ENCODE results near the gene CABP7.
"Not testable (repeated sequence)": the region's sequence is repeated elsewhere in the genome, so short reads cannot be mapped to it uniquely, and the experiment has no call there.

The CABP7 gene

DNA sequence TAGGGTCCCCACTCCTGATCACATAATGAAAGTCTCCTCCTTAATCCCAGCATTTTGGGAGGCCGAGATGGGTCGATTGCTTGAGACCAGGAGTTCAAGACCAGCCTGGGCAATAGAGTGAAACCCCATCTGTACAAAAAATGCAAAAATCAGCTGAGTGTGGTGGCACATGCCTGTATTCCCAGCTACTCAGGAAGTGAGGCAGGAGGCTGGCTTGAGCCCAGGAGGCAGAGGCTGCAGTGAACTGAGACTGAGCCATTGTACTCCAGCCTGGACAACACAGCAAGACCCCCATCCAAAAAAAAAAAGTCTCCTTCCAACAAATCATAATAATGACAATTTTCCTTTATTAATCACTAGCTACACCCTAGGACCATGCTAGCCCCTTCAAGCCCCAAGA is 31.9 kb downstream of the CABP7 start:
- no peak for DNase-seq

DNA sequence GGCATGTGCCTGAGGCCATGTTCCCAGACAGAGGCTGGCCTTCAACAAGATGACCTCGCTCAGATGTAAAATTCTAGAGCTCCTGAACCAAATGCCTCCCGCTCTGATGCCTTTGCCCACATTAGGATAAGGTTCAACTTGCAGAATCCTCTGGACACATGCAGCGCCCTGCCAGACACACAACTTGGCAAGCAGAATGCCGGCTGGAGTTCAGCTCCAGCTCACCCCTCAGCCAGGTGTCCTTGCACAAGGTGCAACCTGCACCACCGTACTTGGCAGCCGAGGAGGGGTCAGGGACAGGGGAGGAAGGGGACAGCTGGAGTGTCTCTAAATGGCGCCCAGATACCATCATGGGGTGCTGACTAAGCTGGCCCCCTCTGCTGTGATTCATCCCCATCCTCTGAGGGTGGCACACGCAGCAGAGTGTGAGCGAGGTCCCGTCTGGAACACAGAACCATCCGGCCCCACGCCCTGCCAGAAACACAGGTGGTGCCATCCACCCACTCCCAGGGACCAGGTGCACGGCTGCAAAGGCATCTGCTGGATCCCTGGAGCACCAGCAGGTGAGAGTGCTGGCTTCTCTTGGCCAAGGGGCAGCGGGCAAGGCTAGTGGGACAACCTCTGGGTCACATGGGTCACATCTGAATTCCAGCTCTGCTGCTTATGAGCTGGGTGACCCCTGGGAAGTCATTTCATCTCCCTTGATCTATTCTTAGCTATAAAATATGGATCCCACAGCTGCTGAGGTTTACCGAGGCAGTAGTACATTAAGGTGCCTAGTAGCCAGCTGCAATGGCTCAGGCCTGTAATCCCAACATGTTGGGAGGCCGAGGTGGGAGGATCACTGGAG is 34.2 kb downstream of the CABP7 start:
- no peak for DNase-seq

DNA sequence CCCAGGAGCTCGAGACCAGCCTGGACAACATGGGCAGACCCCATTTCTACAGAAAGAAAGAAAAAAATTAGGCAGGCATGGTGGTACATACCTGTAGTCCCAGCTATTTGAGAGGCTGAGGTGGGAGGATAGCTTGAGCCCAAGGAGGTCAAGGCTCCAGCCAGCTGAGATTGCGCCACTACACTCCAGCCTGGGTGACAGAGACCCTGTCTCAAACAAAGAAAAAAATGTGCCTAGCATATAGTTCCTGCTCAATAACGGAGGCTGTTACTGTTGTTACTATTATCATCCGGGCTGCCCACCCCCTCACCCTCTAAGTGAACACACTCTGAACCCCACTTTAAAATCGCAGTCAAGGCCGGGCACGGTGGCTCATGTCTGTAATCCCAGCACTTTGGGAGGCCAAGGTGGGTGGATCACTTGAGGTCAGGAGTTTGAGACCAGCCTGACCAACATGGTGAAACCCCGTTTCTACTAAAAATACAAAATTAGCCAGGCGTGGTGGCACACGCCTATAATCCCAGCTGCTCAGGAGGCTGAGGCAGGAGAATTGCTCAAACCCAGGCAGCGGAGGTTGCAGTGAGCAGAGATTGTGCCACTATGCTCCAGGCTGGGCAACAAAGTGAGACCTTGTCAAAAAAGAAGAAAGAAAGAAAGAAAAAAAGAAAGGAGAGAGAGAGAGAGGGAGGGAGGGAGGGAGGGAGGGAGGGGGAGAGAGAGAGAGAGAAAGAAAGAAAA is 35.0 kb downstream of the CABP7 start:
- DNase-seq = not testable (repeated sequence)

DNA sequence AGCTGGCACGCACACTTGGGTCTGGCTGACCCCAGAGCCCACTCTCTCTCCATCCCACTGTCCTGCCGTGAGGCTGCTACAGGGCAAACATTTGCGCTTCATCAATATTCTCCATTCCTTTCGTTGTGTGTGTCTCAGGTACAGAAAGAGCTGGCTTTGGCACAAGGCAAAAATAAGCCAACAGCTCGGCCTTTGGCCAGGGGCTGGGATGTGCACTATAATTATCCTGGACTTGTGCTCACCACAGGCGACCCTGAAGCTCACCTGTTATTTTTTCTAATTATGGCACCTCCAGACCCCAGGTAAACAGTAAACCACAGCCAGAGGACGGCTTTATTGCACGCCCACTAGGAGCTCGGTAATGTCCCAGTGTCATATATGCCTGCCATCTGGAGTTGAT is 36.1 kb downstream of the CABP7 start:
- no peak for DNase-seq

DNA sequence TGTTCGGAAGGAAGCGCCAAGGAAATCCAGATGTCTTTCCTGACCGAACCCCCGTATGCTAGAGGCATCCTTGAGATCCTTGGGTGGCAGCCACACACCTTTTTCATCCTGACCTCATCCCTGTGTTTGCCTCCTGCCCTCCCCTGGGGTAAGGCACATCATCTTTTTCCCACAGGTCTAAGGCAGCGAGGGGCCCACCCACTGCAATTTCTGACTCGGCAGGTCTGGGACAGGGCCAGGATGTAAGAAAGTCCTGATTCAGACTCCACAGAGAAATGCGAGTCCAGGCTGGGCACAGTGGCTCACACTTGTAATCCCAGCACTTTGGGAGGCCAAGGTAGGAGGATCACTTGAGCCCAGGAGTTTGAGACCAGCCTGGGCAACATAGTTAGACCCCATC is 36.5 kb downstream of the CABP7 start:
- no peak for DNase-seq

DNA sequence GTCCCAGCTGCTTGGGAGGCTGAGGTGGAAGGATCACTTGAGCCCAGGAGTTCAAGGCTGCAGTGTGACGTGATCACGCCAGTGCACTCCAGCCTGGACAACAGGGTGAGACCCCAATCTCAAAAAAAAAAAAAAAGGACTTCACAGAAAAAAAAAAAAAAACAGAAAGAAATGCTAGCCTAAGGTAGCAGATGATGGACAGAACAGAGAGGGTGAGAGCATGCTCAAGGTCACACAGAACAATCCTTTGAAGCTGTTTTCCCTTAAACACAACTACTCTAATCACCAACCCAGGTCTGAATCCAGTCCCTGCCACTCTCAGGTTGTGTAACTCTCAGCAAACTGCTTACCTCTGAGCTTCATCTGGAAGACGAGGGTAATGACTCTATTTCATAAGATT is 37.3 kb downstream of the CABP7 start:
- no peak for DNase-seq

DNA sequence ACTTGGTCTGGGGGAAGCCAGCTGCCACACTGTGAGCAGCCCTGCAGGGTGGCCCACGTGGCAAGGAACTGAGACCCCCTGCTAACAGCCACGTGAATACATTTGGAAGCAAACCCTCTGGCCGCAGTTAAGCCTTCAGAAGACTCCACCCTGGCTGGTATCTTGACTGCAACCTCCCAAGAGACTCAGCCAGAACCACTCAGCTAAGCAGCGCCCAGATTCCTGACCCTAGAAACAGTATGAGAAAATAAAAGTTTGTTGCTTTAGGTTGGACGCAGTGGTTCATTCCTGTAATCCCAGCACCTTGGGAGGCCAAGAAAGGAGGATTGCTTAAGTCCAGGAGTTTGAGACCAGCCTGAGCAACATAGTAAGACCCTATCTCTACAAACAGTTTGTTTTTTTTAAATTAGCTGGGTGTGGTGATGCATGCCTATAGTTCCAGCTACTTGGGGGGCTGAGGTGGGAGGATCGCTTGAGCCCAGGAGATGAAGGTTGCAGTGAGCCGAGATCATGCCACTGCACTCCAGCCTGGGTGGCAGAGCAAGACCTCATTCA is 38.3 kb downstream of the CABP7 start:
- DNase-seq = no peak

DNA sequence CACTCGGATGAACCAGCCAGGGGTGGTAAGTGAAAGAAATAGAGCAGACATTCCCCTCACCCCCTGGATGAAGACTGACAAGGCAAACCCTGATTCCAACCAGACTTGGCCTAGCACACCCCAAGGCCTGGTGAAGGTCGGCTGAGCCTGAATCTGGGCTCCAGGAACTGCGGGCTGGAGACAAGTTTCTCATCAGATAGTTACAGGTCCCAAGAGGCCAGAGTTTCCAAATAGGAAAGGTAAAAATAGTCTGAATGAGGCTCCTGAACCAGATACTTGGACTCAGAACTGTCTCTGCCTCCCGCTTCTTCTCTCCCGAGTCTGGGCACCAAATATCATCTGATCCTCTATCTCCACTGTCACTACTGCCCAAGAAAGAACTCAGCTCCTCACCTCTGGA is 39.2 kb downstream of the CABP7 start:
- DNase-seq = no peak

DNA sequence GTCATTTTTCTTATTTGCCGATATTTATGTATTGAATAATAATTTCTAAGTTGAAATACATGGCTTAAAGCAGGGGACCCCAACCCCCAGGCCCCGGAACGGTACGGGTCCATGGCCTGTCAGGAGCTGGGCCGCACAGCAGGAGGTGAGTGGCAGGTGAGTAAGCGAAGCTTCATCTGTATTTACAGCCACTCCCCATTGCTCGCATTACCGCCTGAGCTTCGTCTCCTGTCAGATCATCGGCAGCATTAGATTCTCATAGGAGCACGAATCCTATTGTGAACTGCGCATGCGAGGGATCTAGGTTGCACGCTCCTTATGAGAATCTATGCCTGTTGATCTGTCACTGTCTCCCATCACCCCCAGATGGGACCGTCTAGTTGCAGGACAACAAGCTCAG is 42.5 kb downstream of the CABP7 start:
- DNase-seq = no peak

DNA sequence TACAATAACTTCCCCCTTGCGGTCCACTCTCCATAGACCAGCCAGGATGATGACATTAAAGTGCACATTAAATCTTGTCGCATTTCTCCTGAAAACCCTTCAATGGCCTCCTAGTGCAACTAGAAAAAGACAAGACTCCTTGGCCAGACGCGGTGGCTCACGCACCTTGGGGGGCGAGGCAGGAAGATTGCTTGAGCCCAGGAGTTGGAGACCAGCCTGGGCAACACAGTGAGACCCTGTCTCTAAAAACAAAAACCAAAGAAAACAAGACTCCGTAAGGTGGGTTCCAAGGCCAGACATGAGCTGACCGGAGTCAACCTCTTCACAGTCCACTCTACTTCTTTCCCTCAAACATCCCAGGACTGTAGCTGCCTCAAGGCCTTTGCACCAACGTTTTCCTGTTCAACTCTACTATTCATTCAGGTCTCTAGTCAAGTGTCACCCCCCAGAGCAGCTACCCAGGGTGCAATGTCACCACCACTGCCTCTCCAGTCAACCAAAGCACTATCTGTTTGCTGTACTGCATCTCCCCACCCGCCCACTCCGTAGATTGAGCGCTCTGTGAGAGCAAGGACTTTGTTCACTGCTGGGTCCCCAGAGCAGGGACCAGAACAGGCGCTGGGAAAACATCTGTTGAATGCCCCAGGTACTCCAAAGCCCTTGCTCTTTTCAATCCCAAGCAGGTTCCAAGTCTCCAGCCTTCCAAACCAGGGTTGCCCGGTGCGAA is 46.3 kb downstream of the CABP7 start:
- DNase-seq = peak; percentile 38

DNA sequence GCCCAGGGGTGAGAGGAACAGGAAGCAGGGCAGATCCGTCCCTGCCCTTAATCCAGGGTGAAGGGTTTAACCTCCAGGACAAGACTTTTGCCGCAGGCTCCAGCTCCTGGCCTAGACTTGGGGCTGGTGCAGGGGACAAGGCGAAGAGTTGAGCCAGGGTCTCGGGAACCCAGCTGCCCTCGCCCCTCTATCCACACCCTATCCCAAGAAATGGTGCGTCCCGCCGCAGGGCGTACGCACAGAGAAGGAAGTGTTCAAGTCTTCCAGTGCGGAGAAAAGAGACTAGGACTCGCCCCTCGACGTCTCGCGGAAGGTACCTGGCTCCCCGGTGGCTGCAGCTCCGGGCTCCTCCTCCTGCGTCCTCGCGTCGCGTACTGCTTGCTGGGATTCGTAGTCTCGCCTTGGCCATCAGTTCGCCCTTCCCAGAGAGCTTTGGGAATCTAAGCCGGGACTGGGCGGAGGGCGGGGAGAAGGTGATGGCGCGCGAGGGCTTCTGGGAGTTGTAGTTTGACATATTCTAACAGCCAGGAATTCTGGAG is 46.9 kb downstream of the CABP7 start, which contains the start of gene ZMAT5:
TSS of gene ZMAT5 (minus strand) at position 376 of the 539 bp plus-strand sequence. CDS start 18,463 bp downstream, outside the sequence.
- peak; percentile 92 for DNase-seq

DNA sequence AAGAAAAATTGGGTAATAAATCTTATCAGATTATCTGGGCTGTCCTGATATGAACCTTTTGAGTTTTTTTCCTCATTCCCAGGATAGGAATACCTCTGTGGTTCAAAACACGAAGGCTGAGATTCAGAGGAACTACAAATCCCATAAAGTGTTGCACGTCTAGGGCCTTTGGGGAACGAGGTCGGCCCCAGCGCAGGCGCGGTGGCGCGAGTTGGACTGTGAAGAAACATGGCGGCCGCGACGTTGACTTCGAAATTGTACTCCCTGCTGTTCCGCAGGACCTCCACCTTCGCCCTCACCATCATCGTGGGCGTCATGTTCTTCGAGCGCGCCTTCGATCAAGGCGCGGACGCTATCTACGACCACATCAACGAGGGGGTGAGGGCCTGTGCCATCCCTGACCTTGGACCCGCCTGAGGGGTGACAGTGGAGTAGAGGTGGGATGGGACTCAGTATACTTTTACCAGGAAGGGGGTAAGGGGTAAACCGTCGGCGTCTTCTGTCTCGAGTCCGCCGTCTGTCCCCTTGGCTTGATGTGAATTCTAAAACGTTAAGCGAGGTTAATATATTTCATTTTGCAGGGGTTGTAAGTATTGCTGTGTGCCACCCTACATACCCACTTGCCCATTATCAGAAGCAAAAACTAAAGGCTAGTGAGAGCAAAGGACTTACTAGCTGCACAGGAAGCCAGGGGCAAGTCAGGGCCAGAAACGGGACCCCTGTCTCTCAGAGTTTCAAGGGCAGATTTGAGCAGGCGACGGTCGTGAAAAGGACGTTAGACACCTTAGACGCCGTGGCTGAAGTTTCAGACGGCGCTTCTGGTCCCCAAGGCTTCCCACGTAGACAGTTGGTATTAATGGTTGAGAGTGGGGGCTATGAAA is 47.6 kb downstream of the CABP7 start, which contains the start of gene UQCR10:
TSS of gene UQCR10 (plus strand) at position 199 of the 881 bp plus-strand sequence. CDS start at position 229, 30 bp downstream.
- DNase-seq = peak; percentile 95

DNA sequence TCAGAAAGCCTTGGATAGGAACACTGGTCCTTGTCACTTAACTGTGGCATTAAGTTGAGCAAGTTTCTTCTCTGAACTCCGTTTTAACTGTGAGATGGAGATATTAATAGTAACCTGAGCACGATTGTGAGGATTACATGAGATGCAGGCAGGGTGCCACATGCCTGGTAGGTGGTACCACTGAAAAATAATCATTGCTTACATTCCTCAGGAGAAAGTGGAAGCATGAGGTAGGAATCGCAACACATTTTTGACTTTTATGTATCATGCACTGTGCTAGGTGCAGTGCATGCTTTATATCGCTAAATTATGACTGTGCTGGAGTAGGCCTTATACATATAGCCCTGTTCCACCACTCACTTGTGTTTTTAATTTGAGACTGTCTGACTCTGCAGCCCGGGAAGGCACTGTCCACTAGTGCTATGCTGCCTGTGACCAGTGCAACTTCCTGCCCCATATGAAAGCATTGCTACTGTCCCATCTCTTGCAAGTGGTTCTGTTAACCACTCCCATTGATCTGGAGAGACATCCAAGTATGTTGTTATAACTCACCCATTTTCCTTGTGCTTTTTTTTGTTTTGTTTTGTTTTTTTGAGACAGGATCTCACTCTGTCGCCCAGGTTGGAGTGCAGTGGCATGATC is 48.4 kb downstream of the CABP7 start:
- no peak for DNase-seq

DNA sequence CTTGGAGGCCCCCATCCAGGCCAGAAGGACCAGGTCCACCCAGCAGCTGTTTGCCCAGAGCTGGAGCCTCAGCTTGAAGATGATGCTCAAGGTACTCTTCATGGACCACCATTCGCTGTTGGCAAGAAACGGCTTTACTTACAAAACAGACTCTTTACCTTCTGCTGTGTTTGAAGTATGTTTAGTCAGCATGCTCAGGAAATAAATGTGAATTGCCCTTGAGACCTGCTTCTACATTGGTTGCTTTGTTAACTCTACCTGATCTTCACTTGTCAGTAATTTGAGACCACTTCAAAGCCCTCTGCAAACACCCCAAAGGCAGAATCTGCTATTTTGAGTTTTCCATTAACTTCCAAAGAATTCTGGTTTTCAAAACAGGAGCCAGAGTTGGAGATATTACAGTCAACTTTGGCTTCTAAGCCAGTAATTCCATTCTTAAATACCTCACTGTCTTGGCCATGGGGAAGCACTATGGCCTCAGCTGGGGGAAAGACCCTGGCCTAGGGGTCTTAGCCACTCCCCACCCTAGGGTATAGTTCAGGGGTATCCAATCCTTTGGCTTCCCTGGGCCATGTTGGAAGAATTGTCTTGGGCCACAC is 50.0 kb downstream of the CABP7 start:
- DNase-seq = no peak

DNA sequence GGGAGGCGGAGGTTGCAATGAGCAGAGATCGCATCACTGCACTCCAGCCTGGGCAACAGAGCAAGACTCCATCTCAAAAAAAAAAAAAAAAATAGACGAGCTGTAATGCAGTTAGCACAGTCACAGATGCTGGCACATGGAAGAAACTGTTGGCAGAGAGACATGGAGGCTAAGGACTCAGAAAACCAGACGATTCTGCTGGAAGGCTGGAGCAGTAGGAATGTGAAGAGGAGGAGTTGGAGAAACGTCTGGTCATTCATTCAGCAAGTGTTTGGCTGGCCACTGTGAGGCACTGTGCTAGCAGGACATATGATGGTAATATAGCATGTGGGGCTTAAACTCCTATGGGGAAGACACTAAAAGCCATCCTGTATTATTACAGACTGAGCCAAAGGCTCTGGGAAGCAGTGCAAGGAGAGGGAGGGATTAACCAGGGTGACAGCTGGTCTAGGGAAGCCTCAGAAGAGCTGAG is 52.4 kb downstream of the CABP7 start:
- no peak for DNase-seq

DNA sequence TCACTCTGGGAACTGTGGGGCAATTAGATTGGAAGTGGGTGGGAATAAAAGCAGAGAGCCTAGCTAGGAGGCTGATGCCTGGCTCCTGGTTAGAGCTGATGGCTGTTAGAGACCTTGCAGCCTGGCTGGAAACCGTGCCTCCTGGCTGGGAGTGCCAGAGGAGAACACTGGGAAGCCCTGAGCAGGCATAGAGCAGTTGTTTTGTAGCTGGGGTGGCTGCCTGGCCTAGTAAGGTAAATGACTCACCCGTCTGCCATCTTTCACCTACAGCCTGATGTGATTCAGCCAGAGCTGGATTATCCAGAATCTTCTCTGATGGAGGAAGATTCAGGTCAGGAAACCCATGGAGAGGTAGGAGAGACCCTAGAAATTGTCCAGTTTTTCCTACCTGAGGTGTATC is 53.4 kb downstream of the CABP7 start:
- no peak for DNase-seq

DNA sequence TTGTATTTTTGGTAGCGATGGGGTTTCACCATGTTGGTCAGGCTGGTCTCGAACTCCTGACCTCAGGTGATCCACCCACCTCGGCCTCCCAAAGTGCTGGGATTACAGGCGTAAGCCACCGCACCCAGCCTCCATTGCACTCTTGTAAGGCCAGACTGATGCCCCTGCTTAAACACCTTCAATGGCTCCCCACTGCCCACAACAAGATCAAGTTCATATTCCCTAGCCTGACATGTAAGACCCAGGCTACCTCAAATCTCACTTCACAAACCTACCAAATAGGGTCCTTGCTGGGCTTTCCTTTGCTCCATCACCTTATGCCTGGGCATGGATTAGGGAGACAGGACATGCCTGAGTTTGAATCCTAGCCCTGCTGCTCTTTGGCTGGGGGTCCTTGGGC is 60.4 kb downstream of the CABP7 start:
- no peak for DNase-seq

DNA sequence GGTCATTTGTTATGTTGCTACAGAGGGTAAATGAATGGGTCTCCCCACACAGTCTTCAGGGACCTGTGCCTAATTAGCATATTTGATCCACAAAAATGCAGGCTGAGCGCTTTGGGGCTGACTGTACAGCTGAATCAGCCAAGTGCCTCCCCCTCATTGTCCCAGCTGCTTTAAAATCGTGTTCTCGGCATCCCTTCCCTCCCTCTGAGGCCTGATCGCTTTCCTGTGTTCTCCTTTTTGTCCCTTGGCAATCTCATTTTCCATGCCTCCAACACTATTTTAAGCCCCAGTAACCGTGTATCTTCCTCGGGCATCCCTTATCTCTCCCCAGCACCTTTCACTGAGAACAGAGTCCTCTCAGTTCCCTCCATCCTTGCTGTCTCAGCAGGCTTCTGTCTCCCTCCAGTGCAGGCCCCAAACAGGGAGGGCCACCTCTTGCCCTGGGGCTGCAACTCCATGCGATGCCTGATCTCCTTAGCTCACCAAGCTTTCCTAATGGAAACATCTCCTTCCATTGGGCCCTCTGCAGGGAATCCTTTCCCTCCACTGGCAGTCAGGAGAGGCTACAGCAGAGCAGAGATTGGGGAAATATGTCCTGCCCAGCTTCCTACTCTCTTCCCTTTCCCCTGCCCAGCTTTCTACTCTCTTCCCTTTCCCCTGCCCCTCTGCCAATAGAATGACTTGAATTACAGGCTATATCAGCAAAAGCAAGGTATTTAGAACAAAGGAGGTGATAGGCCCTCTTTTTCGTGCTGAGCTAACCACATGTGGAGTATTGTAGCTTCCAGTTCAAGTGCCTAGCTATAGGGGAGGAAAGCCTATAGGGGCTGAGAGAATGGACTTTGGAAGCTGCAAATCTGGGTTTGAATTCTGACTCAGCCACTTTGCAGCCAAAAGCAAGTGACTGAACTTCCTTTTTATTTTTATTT is 61.2 kb downstream of the CABP7 start:
- DNase-seq = no peak

All from stimulated activated CD8-positive, alpha-beta memory T cell treated with anti-CD3 and anti-CD28 coated beads, Interleukin-4, amount 100 ng/mL, for 48 hours (primary cell).